HG03064 (cell line): ENCODE data around the gene GPATCH3.
"Not testable (repeated sequence)": the region's sequence is repeated elsewhere in the genome, so short reads cannot be mapped to it uniquely, and the experiment has no call there.

Experiments
- ATAC-seq: cut with Tn5 transposase; IDR thresholded peaks from one replicate; pipeline ENCODE4 v1.9.1; 2021; ENCODE audit warnings: low read depth; ENCODE audit not compliant: unreplicated experiment

Gene GPATCH3

DNA sequence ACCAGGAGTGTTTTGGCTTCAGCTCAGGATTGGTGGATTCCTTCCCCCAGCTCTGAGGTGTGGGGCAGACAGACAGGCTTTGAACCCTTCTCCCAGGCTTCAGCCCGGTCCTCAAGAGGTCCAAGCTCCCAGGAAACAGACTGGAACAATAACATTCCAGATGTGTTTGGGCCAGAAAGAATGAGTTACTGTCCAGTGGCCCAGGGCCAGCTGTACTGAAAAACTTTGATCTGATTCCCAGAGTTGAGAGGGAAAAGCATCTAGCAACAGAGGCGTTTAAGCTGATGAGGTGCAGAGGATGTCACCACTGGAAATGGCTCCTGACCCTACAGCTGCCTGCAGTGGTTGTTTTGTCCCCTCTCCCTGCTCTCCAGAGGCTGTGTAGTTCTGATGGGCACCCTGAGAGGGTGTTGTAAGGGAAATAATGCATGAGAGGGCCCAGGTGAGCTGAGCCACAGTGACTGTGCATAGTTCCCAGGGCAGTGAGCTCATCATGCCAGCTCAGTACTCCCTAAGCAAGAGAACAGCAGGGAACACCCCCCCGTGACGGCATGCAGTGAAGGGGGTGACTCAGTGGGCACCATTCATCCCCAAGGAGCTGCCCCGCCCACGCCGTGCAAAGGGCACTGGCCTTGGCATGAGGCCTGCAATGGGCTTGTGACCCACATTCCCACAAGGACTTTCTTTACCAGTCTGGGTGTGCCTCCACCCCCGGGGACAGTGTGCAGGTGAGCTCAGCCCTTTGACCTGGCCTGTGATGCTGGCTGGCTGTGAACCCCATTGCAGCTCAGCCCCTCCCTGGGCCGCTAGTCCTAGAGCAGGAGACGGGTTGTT is 51.1 kb downstream of the GPATCH3 start:
- ATAC-seq, result no peak

DNA sequence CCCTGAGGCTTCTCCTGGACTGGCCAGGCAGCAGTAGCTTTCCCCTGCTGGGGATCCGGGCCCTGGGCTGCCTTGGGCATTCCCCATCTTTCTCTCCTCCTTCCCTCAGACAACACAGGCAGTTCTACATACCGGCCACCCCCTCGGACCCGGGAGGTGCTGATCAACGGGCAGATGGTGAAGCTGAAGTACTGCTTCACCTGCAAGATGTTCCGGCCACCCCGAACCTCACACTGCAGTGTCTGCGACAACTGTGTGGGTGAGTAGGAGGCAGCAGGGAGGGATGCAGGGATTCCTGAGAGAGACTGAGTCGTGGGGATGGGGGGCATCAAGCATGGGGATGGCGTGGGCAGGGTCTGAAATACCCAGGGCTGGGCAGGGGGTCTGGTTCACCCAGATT is 51.8 kb downstream of the GPATCH3 start:
- no peak for ATAC-seq

DNA sequence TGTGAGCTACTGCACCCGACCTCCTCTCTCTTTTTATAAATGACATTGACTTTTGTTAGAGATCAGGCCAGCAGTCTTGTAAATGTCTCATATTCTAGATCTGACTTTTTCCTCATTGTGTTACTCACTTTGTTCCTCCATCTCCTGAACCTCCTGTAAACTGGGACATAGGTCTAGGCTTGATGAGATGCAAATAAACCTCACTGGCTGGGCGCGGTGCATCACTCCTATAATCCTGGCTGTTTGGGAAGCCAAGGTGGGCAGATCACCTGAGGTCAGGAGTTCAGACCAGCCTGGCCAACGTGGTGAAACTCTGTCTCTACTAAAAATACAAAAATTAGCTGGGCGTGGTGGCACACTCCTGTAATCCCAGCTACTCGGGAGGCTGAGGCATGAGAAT is 52.4 kb downstream of the GPATCH3 start:
- ATAC-seq, result not testable (repeated sequence)

DNA sequence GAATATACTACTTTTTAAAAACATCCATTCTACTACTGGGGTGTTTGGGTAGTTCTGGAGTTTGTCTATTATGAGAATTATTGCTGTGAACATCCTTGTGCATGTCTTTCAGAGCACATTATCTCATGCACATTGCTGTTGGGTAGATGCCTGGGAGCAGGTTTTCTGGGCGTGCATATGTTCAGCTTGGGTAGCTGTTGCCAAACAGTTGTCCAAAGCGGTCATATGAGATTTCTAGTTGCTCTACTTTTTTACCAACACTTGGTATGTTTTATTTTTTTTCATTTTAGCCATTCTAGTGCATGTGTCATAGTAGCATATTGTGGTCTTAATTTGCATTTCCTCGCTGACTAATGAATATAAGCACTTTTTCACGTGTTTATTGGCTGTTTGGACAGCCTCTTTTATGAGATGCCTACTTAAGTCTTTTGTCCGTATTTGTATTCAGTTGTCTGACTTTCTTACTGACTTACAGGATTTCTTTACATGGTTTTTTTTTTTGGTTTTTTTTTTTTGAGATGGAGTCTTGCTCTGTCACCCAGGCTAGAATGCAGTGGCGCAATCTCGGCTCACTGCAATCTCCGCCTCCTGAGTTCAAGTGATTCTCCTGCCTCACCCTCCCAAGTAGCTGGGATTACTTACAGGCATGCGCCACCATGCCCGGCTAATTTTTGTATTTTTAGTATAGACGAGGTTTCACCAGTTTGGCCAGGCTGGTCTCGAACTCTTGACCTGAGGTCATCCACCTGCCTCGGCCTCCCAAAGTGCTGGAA is 55.7 kb downstream of the GPATCH3 start:
- ATAC-seq, result no peak
